Measurements from ENCODE around the gene SIRT4. TPM values are rescaled to one million over a fixed set of nuclear protein-coding genes. Genes with fewer than 3 reads are reported as not detected.

The SIRT4 gene
- total RNA-seq, 1 experiment from 2014 or later = 2.1 TPM

DNA sequence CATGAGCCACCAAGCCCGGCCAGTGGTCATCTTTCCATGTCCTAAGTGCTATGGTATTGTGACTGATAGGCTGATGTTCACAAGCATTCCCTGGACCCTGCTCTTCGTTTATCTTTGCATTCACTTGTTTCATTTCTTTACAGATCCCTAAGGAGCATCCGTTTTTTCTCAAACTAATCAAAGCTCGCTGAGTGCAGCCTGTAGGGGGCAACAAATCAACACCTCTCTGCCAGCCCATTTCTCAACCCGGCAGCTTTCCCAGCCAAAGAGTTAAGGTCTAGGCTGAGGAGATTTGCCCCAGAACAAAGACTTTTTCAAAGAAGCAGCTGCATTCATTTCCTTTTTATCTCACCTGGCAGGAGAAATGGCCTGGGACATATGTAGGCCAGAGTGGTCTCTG, 12.1 kb downstream of the SIRT4 start:
- intact Hi-C loops (cut with micrococcal nuclease; ENCODE audit: unreplicated experiment) = no loop called here
- no peak for DNase-seq
- Histone ChIP-seq H3K27me3 (replicated peaks; ENCODE audit: control insufficient read depth, insufficient read depth, low read length) (no peaks in the 10 kb centered on the region), H3K36me3 (ENCODE audit: control insufficient read depth, insufficient read depth, low read length) (no peaks in the 10 kb centered on the region), H3K4me1 (no peaks in the 10 kb centered on the region), H3K4me3 (ENCODE audit: low read depth, low read length) (no peak overlapping the region), H3K9me3 (no peaks in the 10 kb centered on the region)
- ChIA-PET CTCF (interaction anchor here (1.2 to 3.9 kb wide), 2 partner anchors 12 to 17 kb away, joined by 3 to 23 read pairs; partner anchors contain the start of gene SIRT4), POLR2A (interaction anchor here (1.3 kb wide), 1 partner anchor 23 kb away, joined by 3 read pairs; no protein-coding TSS in a partner anchor)
- Mint-ChIP-seq H3K4me3 (ENCODE audit: unreplicated experiment) (no peak overlapping the region), H3K27ac (ENCODE audit: unreplicated experiment) (no peak overlapping the region), H3K9me3 (ENCODE audit: unreplicated experiment) (no peaks in the 10 kb centered on the region), H3K36me3 (ENCODE audit: insufficient read depth, unreplicated experiment) (peaks cover 12% of the 10 kb centered on the region), H3K27me3 (ENCODE audit: insufficient read depth, unreplicated experiment) (no peaks in the 10 kb centered on the region), H3K4me1 (ENCODE audit: low read depth, unreplicated experiment) (peaks cover 6% of the 10 kb centered on the region)
- BruUV-seq (replicated peaks) = no TSS peak
- peak in 1 of 2 experiments; percentile 33 for TF ChIP-seq CTCF (IDR thresholded peaks at IDR 0.05; ENCODE audit: insufficient read depth in 1 of 2, low read depth in 1 of 2, low read length in 1 of 2, severe bottlenecking in 1 of 2, unreplicated experiment in 1 of 2)

DNA sequence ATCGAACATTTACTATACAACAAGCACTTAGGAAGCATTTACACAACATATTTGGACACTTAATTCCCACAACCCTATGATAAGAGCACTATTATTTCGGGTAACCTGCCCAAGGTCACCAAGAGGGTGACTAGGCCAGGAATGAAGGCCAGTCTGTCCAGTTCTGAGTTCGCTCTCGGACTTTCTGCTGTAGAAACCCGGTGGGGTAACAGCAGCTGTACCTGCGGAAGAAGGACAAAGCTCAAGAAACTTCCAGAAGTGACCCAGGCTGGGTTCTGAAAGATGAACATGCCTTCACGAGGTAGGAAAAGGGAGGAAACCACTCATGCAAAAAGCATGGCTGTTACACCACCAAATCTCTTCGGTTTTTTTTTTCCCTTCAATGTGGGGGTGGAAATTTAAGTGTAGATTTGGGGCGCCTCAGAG, 14.7 kb downstream of the SIRT4 start:
- BruUV-seq (replicated peaks) = TSS peak; percentile 92
- POLR2A ChIA-PET = interaction anchor here (1.3 to 2.3 kb wide), 5 partner anchors 14 to 213 kb away, joined by 4 to 29 read pairs (median 14); partner anchors contain the start of genes RNU4-1, RNU4-2, RPLP0 and SIRT4

More for the DNA sequence above, 14.7 kb downstream of the SIRT4 start:
- Histone ChIP-seq H3K4me1 (peaks cover 16% of the 10 kb centered on the region), H3K27me3 (replicated peaks; ENCODE audit: control insufficient read depth, insufficient read depth, low read length) (no peaks in the 10 kb centered on the region), H3K9me3 (no peaks in the 10 kb centered on the region), H3K4me3 (ENCODE audit: low read depth, low read length) (peak overlapping the region; percentile 49), H3K36me3 (ENCODE audit: control insufficient read depth, insufficient read depth, low read length) (no peaks in the 10 kb centered on the region)
- intact Hi-C loops (cut with micrococcal nuclease; ENCODE audit: unreplicated experiment) = loop anchor here (1.0 kb wide), 1 partner anchor 15 kb away; the partner anchor contains the start of gene SIRT4
- TF ChIP-seq CTCF (IDR thresholded peaks at IDR 0.05; ENCODE audit: insufficient read depth in 1 of 2, low read depth in 1 of 2, low read length in 1 of 2, severe bottlenecking in 1 of 2, unreplicated experiment in 1 of 2) = no peak
- Mint-ChIP-seq H3K4me1 (ENCODE audit: low read depth, unreplicated experiment) (peaks cover 7% of the 10 kb centered on the region), H3K27ac (ENCODE audit: unreplicated experiment) (peak overlapping the region; percentile 99), H3K9me3 (ENCODE audit: unreplicated experiment) (no peaks in the 10 kb centered on the region), H3K4me3 (ENCODE audit: unreplicated experiment) (peak overlapping the region; percentile 95), H3K27me3 (ENCODE audit: insufficient read depth, unreplicated experiment) (no peaks in the 10 kb centered on the region), H3K36me3 (ENCODE audit: insufficient read depth, unreplicated experiment) (peaks cover 12% of the 10 kb centered on the region)
- peak in 1 of 2 experiments; percentile 22 for DNase-seq
- CTCF ChIA-PET = interaction anchor here (0.6 to 1.5 kb wide), 8 partner anchors 11 to 136 kb away, joined by 3 to 27 read pairs (median 3); partner anchors contain the start of genes COX6A1, RNU4-1 and SIRT4

Measured in Caco-2 (cell line).